Stimulated activated CD8-positive, alpha-beta memory T cell treated with anti-CD3 and anti-CD28 coated beads, Interleukin-2, amount 100 ng/mL, for 48 hours (primary cell): Measurements from ENCODE around the gene USP30.
"Not testable (repeated sequence)": the region's sequence is repeated elsewhere in the genome, so short reads cannot be mapped to it uniquely, and the experiment has no call there.

Experiments
- DNase-seq, 2 donors: peaks; one replicate each; pipeline ENCODE4 v3.0.0-alpha.2; 2020; ENCODE audit warnings: low read depth in 2 of 2

Gene USP30

GRCh38 chr12:109053382-109054123, 1.2 kb downstream of the USP30 start:
- no peak for DNase-seq

- not testable (repeated sequence) for DNase-seq
These were observed 1.7 kb downstream of the USP30 start for GRCh38 chr12:109054124-109054513.

- DNase-seq, result no peak
These were observed 2.1 kb downstream of the USP30 start for GRCh38 chr12:109054520-109054919.

- no peak for DNase-seq
These were observed 4.5 kb downstream of the USP30 start for GRCh38 chr12:109056891-109057290.

GRCh38 chr12:109057376-109057775, 5.0 kb downstream of the USP30 start:
- no peak for DNase-seq

- no peak for DNase-seq
These were observed 6.4 kb downstream of the USP30 start for GRCh38 chr12:109058773-109059172.

- no peak for DNase-seq
These were observed 11.8 kb downstream of the USP30 start for GRCh38 chr12:109064143-109064542.

GRCh38 chr12:109065154-109065852, 12.9 kb downstream of the USP30 start:
- DNase-seq, result no peak

- no peak for DNase-seq
These were observed 13.4 kb downstream of the USP30 start for GRCh38 chr12:109065853-109066193.

- no peak for DNase-seq
These were observed 17.2 kb downstream of the USP30 start for GRCh38 chr12:109069307-109070271.

- DNase-seq, result no peak
These were observed 22.5 kb downstream of the USP30 start for GRCh38 chr12:109074866-109075265.

GRCh38 chr12:109082751-109083150, 30.4 kb downstream of the USP30 start:
- DNase-seq, result no peak

GRCh38 chr12:109084425-109084824, 32.0 kb downstream of the USP30 start:
- no peak for DNase-seq

GRCh38 chr12:109085590-109085989, 33.2 kb downstream of the USP30 start:
- no peak for DNase-seq

- no peak for DNase-seq
These were observed 34.9 kb downstream of the USP30 start for GRCh38 chr12:109087250-109087649.

GRCh38 chr12:109088818-109089217, 36.4 kb downstream of the USP30 start:
- no peak for DNase-seq

GRCh38 chr12:109089683-109090082, 37.3 kb downstream of the USP30 start:
- no peak for DNase-seq

GRCh38 chr12:109092497-109093021, 40.2 kb downstream of the USP30 start:
- DNase-seq, result no peak

GRCh38 chr12:109093022-109093918, 40.9 kb downstream of the USP30 start, which contains the start of gene ALKBH2:
ALKBH2 (minus strand) TSS chr12:109093472; CDS start chr12:109092786, 686 bp downstream.
- peak; percentile 86 to 92 for DNase-seq

GRCh38 chr12:109097140-109097434, 44.7 kb downstream of the USP30 start:
- no peak for DNase-seq
